GM18505 (cell line): ENCODE data around the gene ROPN1B.

Experiments
- ATAC-seq: cut with Tn5 transposase; IDR thresholded peaks from one replicate; pipeline ENCODE4 v1.9.1; 2021; ENCODE audit not compliant: unreplicated experiment
- POLR2A ChIP-seq: IDR thresholded peaks from 4 replicates; pipeline ENCODE4 v1.6.1; 2011; ENCODE audit warnings: borderline replicate concordance; ENCODE audit not compliant: insufficient read depth, insufficient read length; ENCODE audit errors: extremely low read depth

ROPN1B gene

GRCh38 chr3:126018545-126018944 is 49.6 kb downstream of the ROPN1B start:
- no peak for TF ChIP-seq POLR2A
- ATAC-seq = no peak

GRCh38 chr3:126018995-126019394 is 50.0 kb downstream of the ROPN1B start:
- TF ChIP-seq POLR2A = no peak
- ATAC-seq = no peak

GRCh38 chr3:126019683-126020082 is 50.7 kb downstream of the ROPN1B start:
- ATAC-seq = no peak
- no peak for TF ChIP-seq POLR2A

- no peak for ATAC-seq
- TF ChIP-seq POLR2A = no peak
Measured at GRCh38 chr3:126021224-126021623, 52.2 kb downstream of the ROPN1B start.

- ATAC-seq = no peak
- no peak for TF ChIP-seq POLR2A
Measured at GRCh38 chr3:126021702-126022101, 52.7 kb downstream of the ROPN1B start.

- no peak for ATAC-seq
- no peak for TF ChIP-seq POLR2A
Measured at GRCh38 chr3:126022741-126023359, 53.9 kb downstream of the ROPN1B start.

- TF ChIP-seq POLR2A = no peak
- no peak for ATAC-seq
Measured at GRCh38 chr3:126023390-126023789, 54.4 kb downstream of the ROPN1B start.

GRCh38 chr3:126024049-126024854 is 55.3 kb downstream of the ROPN1B start:
- no peak for TF ChIP-seq POLR2A
- no peak for ATAC-seq

GRCh38 chr3:126025116-126025729 is 56.2 kb downstream of the ROPN1B start:
- no peak for ATAC-seq
- TF ChIP-seq POLR2A = no peak

GRCh38 chr3:126025862-126026261 is 56.9 kb downstream of the ROPN1B start:
- no peak for ATAC-seq
- no peak for TF ChIP-seq POLR2A

GRCh38 chr3:126026277-126026751 is 57.3 kb downstream of the ROPN1B start:
- TF ChIP-seq POLR2A = no peak
- no peak for ATAC-seq

GRCh38 chr3:126026761-126027160 is 57.8 kb downstream of the ROPN1B start:
- no peak for TF ChIP-seq POLR2A
- ATAC-seq = no peak

GRCh38 chr3:126028096-126028495 is 59.1 kb downstream of the ROPN1B start:
- ATAC-seq = no peak
- TF ChIP-seq POLR2A = no peak

- TF ChIP-seq POLR2A = no peak
- ATAC-seq = no peak
Measured at GRCh38 chr3:126029241-126029640, 60.3 kb downstream of the ROPN1B start.
